ENCODE measurements around the gene PRCD. TPM values are rescaled to one million over a fixed set of nuclear protein-coding genes. Genes with fewer than 3 reads are reported as not detected.
A peak's percentile ranks its signal among the peaks of the same experiment; 100 is the strongest.

The PRCD gene
- total and polyA plus RNA-seq, 2 donors from 2014 or later, result 2.2 TPM; not detected in 1

DNA sequence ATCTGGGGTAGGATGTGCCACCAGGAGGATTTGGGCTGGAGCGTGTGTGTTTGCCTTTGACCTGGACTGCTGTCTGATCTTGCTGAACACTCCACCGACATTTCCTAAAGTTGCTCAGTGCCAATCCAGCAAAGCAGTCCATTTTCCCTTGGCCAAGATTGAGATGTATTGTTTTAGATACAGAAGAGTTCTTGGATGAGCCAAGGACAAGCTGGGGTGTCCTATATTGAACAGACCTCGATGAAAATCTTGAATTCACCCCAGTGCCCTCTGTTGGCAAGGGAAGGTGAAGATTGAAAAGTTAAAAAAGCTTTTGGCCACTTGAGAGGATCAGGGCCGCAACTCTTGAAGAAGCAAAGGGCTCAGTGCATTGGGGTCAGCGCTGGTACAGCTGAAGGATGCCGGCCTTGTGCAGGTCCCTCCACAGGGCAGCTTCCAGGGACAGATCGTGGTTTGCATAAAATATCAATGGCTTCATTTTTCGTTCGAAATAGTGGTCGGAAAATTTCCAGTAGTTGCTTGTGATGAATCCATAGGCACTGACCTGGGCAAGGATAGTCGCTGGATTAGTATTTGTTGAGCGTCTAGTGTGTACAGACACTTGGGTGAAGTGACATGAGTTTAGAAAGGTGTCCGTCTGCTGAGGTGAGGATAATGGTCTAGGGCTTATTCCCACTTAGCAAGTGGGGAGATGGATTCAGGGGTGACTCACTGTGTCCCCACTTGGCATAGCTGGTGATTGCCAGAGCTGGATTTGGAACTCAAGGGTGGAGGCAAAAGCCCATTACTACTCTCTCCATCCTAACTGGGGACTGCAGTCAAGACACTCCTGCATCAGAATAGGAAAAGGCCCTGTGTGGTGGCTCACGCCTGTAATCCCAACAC lies 26.1 kb downstream of the PRCD start:
- peaks cover 11 to 26% (median 14%) of the 10 kb centered on the region in 3 donors for H3K36me3 ChIP-seq (ENCODE audit: control insufficient read depth in 2 of 3, insufficient read depth in 3 of 3, low read length in 3 of 3)
- no peak overlapping the region for H3K9ac ChIP-seq (ENCODE audit: low read length in 3 of 3)
- H3K27me3 ChIP-seq (ENCODE audit: control insufficient read depth, insufficient read depth, low read length), result no peaks in the 10 kb centered on the region
- H3K9me3 ChIP-seq (ENCODE audit: control insufficient read depth in 2 of 3, insufficient read depth in 1 of 3, low read length in 3 of 3), result no peaks in the 10 kb centered on the region
- H3K4me3 ChIP-seq (ENCODE audit: low read length in 3 of 3), result no peak overlapping the region
- peaks cover 0 to 29% (median 27%) of the 10 kb centered on the region in 3 donors for H3K4me1 ChIP-seq (ENCODE audit: control insufficient read depth in 2 of 3, insufficient read depth in 2 of 3, low read depth in 1 of 3, low read length in 3 of 3)
- DNase-seq, result no peak
- no peak for FAIRE-seq
- no peak overlapping the region for H3K27ac ChIP-seq (ENCODE audit: low read depth in 2 of 2, low read length in 2 of 2)
- TF ChIP-seq, protein P1, sequence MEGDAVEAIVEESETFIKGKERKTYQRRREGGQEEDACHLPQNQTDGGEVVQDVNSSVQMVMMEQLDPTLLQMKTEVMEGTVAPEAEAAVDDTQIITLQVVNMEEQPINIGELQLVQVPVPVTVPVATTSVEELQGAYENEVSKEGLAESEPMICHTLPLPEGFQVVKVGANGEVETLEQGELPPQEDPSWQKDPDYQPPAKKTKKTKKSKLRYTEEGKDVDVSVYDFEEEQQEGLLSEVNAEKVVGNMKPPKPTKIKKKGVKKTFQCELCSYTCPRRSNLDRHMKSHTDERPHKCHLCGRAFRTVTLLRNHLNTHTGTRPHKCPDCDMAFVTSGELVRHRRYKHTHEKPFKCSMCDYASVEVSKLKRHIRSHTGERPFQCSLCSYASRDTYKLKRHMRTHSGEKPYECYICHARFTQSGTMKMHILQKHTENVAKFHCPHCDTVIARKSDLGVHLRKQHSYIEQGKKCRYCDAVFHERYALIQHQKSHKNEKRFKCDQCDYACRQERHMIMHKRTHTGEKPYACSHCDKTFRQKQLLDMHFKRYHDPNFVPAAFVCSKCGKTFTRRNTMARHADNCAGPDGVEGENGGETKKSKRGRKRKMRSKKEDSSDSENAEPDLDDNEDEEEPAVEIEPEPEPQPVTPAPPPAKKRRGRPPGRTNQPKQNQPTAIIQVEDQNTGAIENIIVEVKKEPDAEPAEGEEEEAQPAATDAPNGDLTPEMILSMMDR (IDR thresholded peaks at IDR 0.05; ENCODE audit: borderline replicate concordance, extremely low read depth, insufficient read depth), result no peak
- intact Hi-C loops (cut with DNase I), result no loop called here

DNA sequence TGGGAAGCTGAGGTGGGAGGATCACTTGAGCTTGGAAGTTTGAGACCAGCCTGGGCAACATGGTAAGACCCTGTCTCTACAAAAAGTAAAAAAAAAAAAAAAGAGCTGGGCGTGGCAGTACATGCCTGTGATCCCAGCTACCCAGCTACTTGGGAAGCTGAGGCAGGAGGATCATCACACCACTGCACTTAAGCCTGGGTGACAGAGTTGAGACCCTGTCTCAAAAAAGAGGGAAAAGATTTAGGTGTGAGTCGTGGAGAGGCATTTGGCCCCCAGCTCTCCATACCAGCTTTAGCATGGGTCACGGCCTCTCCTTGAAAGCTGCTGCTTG lies 26.7 kb downstream of the PRCD start:
- no peak overlapping the region for H3K4me3 ChIP-seq (ENCODE audit: low read length in 3 of 3)
- no peak for DNase-seq
- TF ChIP-seq, protein P1 (IDR thresholded peaks at IDR 0.05; ENCODE audit: borderline replicate concordance, extremely low read depth, insufficient read depth), result no peak
- no peaks in the 10 kb centered on the region for H3K9me3 ChIP-seq (ENCODE audit: control insufficient read depth in 2 of 3, insufficient read depth in 1 of 3, low read length in 3 of 3)
- H3K4me1 ChIP-seq (ENCODE audit: control insufficient read depth in 2 of 3, insufficient read depth in 2 of 3, low read depth in 1 of 3, low read length in 3 of 3), result peaks cover 0 to 29% (median 26%) of the 10 kb centered on the region in 3 donors
- intact Hi-C loops (cut with DNase I), result no loop called here
- H3K9ac ChIP-seq (ENCODE audit: low read length in 3 of 3), result no peak overlapping the region
- H3K27ac ChIP-seq (ENCODE audit: low read depth in 2 of 2, low read length in 2 of 2), result peak overlapping the region in 1 of 2 donors; percentile 79
- H3K27me3 ChIP-seq (ENCODE audit: control insufficient read depth, insufficient read depth, low read length), result no peaks in the 10 kb centered on the region
- FAIRE-seq, result no peak
- H3K36me3 ChIP-seq (ENCODE audit: control insufficient read depth in 2 of 3, insufficient read depth in 3 of 3, low read length in 3 of 3), result peaks cover 9 to 24% (median 14%) of the 10 kb centered on the region in 3 donors

DNA sequence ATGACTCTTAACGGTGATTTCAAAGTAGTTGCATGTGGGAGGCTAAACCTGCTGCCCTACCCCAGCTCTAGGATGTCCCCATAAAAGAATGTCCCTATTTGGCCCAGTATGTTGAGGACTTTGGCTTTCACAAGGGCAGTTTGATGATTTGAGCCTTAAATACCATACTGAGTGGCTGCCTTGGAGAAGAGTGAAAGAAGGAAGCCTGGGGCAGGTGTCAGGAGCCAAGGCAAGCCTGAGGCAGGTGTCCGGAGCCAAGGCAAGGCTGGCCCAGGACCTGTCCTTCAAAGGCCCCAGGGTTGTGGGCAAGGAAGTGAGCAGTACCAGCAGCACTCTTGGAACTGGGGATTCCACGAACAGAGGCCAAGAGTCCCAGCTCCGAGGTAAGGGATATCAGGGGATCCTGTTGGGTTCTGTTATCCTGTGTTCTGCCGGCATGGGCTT lies 27.2 kb downstream of the PRCD start:
- TF ChIP-seq, protein P1 (IDR thresholded peaks at IDR 0.05; ENCODE audit: borderline replicate concordance, extremely low read depth, insufficient read depth), result no peak
- H3K36me3 ChIP-seq (ENCODE audit: control insufficient read depth in 2 of 3, insufficient read depth in 3 of 3, low read length in 3 of 3), result peaks cover 5 to 20% (median 11%) of the 10 kb centered on the region in 3 donors
- H3K9ac ChIP-seq (ENCODE audit: low read length in 3 of 3), result no peak overlapping the region
- H3K9me3 ChIP-seq (ENCODE audit: control insufficient read depth in 2 of 3, insufficient read depth in 1 of 3, low read length in 3 of 3), result no peaks in the 10 kb centered on the region
- intact Hi-C loops (cut with DNase I), result no loop called here
- H3K27ac ChIP-seq (ENCODE audit: low read depth in 2 of 2, low read length in 2 of 2), result peak overlapping the region; percentile 69 to 79
- no peaks in the 10 kb centered on the region for H3K27me3 ChIP-seq (ENCODE audit: control insufficient read depth, insufficient read depth, low read length)
- peaks cover 0 to 29% (median 22%) of the 10 kb centered on the region in 3 donors for H3K4me1 ChIP-seq (ENCODE audit: control insufficient read depth in 2 of 3, insufficient read depth in 2 of 3, low read depth in 1 of 3, low read length in 3 of 3)
- no peak for DNase-seq
- H3K4me3 ChIP-seq (ENCODE audit: low read length in 3 of 3), result no peak overlapping the region
- no peak for FAIRE-seq
